Measurements from ENCODE around the gene PQBP1. TPM values are rescaled to one million over a fixed set of nuclear protein-coding genes. Genes with fewer than 3 reads are reported as not detected.
A peak's percentile ranks its signal among the peaks of the same experiment; 100 is the strongest.
"Not testable (repeated sequence)": the region's sequence is repeated elsewhere in the genome, so short reads cannot be mapped to it uniquely, and the experiment has no call there.

The PQBP1 gene
- total RNA-seq (2022) (126 and 150 TPM in 2 replicates), Bru-seq, nascent RNA (percentile 77 among the genes with signal in this experiment), BruChase-seq, experiment 1, labeled RNA remaining after a 6-hour chase (percentile 86 among the genes with signal in this experiment), BruChase-seq, experiment 2, labeled RNA remaining after a 2-hour chase (percentile 74 among the genes with signal in this experiment)
- long read RNA-seq, transcript PQBP1-207 (7 exons, 1,020 nt), result major isoform, 56 of 150 reads
- long read RNA-seq, transcript PQBP1-203 (7 exons, 1,056 nt), result minor isoform, 13 of 150 reads
- long read RNA-seq, transcript PQBP1-211 (5 exons, 1,012 nt), result minor isoform, 5 of 150 reads
- long read RNA-seq, transcript PQBP1-216 (7 exons, 938 nt), result minor isoform, 22 of 150 reads
- long read RNA-seq, partial matches to known transcripts, result 8 of 150 reads
- long read RNA-seq, other reads (novel, unspliced or antisense), result 34 of 150 reads

- Mint-ChIP-seq H3K4me1 (ENCODE audit: insufficient read depth, unreplicated experiment) (no peaks in the 10 kb centered on the region), H3K4me3 (ENCODE audit: unreplicated experiment) (peak within 1 kb of the TSS; percentile 82), H3K9me3 (ENCODE audit: unreplicated experiment) (peaks cover 7% of the 10 kb centered on the region), H3K36me3 (ENCODE audit: insufficient read depth, unreplicated experiment) (peaks cover 31% of the 10 kb centered on the region), H3K27me3 (ENCODE audit: insufficient read depth, unreplicated experiment) (no peaks in the 10 kb centered on the region), H3K27ac (ENCODE audit: low read depth, unreplicated experiment) (peak within 1 kb of the TSS; percentile 96)
- CTCF ChIA-PET, result interaction anchor here (0.6 to 1.4 kb wide), 3 partner anchors 14 to 24 kb away, joined by 3 to 6 read pairs (median 4); partner anchors contain the start of gene SLC35A2
- no peak for TF ChIP-seq CTCF (IDR thresholded peaks at IDR 0.05; ENCODE audit: unreplicated experiment)
- DNase-seq (ENCODE audit: unreplicated experiment), result peak; percentile 95
- intact Hi-C loops (cut with micrococcal nuclease), result loop anchor here (1.0 kb wide), 1 partner anchor 42 kb away; no protein-coding TSS in a partner anchor
- no TSS peak for BruUV-seq (replicated peaks)
- POLR2A ChIA-PET, result interaction anchor here (0.6 to 3.9 kb wide), 22 partner anchors 8 to 323 kb away, joined by 3 to 57 read pairs (median 4); partner anchors contain the start of genes HDAC6, OTUD5, RBM3 and SLC35A2
These were observed at the start of gene PQBP1, which contains the start of gene TIMM17B for GRCh38 chrX:48897625-48898306. Gene PQBP1 (plus strand): TSS chrX:48897930. CDS start chrX:48898510, 580 bp downstream. Gene TIMM17B (minus strand): TSS chrX:48897768. CDS start chrX:48897749, 19 bp downstream.

GRCh38 chrX:48848847-48849246 lies 48.9 kb upstream of the PQBP1 start:
- no peaks in the 10 kb centered on the region for H3K36me3 Mint-ChIP-seq (ENCODE audit: insufficient read depth, unreplicated experiment)
- no peak for DNase-seq (ENCODE audit: unreplicated experiment)
- POLR2A ChIA-PET, result interaction anchor here (1.6 kb wide), 1 partner anchor 49 kb away, joined by 4 read pairs; the partner anchor contains the start of genes PQBP1 and TIMM17B
- H3K27ac Mint-ChIP-seq (ENCODE audit: low read depth, unreplicated experiment), result no peak overlapping the region
- peaks cover 2% of the 10 kb centered on the region for H3K9me3 Mint-ChIP-seq (ENCODE audit: unreplicated experiment)
- intact Hi-C loops (cut with micrococcal nuclease), result no loop called here
- CTCF ChIA-PET, result no interaction called here
- no peak for TF ChIP-seq CTCF (IDR thresholded peaks at IDR 0.05; ENCODE audit: unreplicated experiment)
- H3K27me3 Mint-ChIP-seq (ENCODE audit: insufficient read depth, unreplicated experiment), result no peaks in the 10 kb centered on the region
- BruUV-seq (replicated peaks), result no TSS peak
- no peak overlapping the region for H3K4me3 Mint-ChIP-seq (ENCODE audit: unreplicated experiment)
- no peaks in the 10 kb centered on the region for H3K4me1 Mint-ChIP-seq (ENCODE audit: insufficient read depth, unreplicated experiment)

GRCh38 chrX:48852857-48853256 lies 44.9 kb upstream of the PQBP1 start:
- ChIA-PET CTCF (interaction anchor here (1.1 kb wide), 1 partner anchor 65 kb away, joined by 3 read pairs; no protein-coding TSS in a partner anchor), POLR2A (no interaction called here)
- no peak overlapping the region for H3K4me3 Mint-ChIP-seq (ENCODE audit: unreplicated experiment)
- peaks cover 7% of the 10 kb centered on the region for H3K4me1 Mint-ChIP-seq (ENCODE audit: insufficient read depth, unreplicated experiment)
- no TSS peak for BruUV-seq (replicated peaks)
- intact Hi-C loops (cut with micrococcal nuclease), result no loop called here
- no peak for TF ChIP-seq CTCF (IDR thresholded peaks at IDR 0.05; ENCODE audit: unreplicated experiment)
- DNase-seq (ENCODE audit: unreplicated experiment), result no peak
- no peaks in the 10 kb centered on the region for H3K27me3 Mint-ChIP-seq (ENCODE audit: insufficient read depth, unreplicated experiment)
- H3K36me3 Mint-ChIP-seq (ENCODE audit: insufficient read depth, unreplicated experiment), result no peaks in the 10 kb centered on the region
- peaks cover 7% of the 10 kb centered on the region for H3K9me3 Mint-ChIP-seq (ENCODE audit: unreplicated experiment)
- H3K27ac Mint-ChIP-seq (ENCODE audit: low read depth, unreplicated experiment), result no peak overlapping the region

GRCh38 chrX:48853494-48853893 lies 44.2 kb upstream of the PQBP1 start:
- H3K4me3 Mint-ChIP-seq (ENCODE audit: unreplicated experiment); CTCF ChIA-PET; H3K27me3 Mint-ChIP-seq (ENCODE audit: insufficient read depth, unreplicated experiment); H3K36me3 Mint-ChIP-seq (ENCODE audit: insufficient read depth, unreplicated experiment); DNase-seq (ENCODE audit: unreplicated experiment); BruUV-seq (replicated peaks); H3K9me3 Mint-ChIP-seq (ENCODE audit: unreplicated experiment); H3K27ac Mint-ChIP-seq (ENCODE audit: low read depth, unreplicated experiment); POLR2A ChIA-PET; H3K4me1 Mint-ChIP-seq (ENCODE audit: insufficient read depth, unreplicated experiment); intact Hi-C loops (cut with micrococcal nuclease): not testable (repeated sequence)

- peak overlapping the region; percentile 29 for H3K27ac Mint-ChIP-seq (ENCODE audit: low read depth, unreplicated experiment)
- ChIA-PET CTCF (interaction anchor here (0.6 to 1.1 kb wide), 5 partner anchors 13 to 222 kb away, joined by 3 to 4 read pairs (median 3); no protein-coding TSS in a partner anchor), POLR2A (interaction anchor here (0.6 kb wide), 2 partner anchors 13 to 44 kb away, joined by 3 to 4 read pairs; no protein-coding TSS in a partner anchor)
- not testable (repeated sequence) for DNase-seq (ENCODE audit: unreplicated experiment); H3K27me3 Mint-ChIP-seq (ENCODE audit: insufficient read depth, unreplicated experiment); H3K36me3 Mint-ChIP-seq (ENCODE audit: insufficient read depth, unreplicated experiment); BruUV-seq (replicated peaks); H3K9me3 Mint-ChIP-seq (ENCODE audit: unreplicated experiment); H3K4me1 Mint-ChIP-seq (ENCODE audit: insufficient read depth, unreplicated experiment); H3K4me3 Mint-ChIP-seq (ENCODE audit: unreplicated experiment)
- intact Hi-C loops (cut with micrococcal nuclease), result loop anchor here (2.0 kb wide), 1 partner anchor 37 kb away; no protein-coding TSS in a partner anchor
These were observed 43.5 kb upstream of the PQBP1 start for GRCh38 chrX:48854121-48854804.
